Activated CD4-positive, alpha-beta T cell treated with anti-CD3 and anti-CD28 coated beads, Interleukin-2, amount 50 U/mL, for 48 hours (primary cell): ENCODE results near the gene SH2B2.

Source experiments
- DNase-seq, 2 experiments: peaks; one replicate each; pipeline ENCODE4 v3.0.0-alpha.2; 2020

SH2B2 gene

DNA sequence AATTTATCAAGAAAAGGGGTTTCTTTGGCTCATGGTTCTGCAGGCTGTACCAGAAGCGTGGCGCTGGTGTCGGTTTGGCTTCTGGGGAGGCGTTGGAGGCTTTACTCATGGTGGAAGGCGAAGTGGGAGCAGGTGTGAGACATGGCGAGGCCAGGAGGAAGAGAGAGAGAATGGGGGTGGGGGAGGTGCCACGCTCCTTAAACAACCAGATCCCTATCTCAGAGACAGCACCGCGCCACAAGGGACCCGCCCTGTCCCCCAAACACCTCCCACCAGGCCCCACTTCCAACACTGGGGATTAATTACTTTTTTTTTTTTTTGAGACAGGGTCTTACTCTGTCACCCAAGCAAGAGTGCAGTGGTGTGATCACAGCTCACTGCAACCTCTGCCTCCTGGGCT lies 18.0 kb upstream of the SH2B2 start:
- DNase-seq = no peak

DNA sequence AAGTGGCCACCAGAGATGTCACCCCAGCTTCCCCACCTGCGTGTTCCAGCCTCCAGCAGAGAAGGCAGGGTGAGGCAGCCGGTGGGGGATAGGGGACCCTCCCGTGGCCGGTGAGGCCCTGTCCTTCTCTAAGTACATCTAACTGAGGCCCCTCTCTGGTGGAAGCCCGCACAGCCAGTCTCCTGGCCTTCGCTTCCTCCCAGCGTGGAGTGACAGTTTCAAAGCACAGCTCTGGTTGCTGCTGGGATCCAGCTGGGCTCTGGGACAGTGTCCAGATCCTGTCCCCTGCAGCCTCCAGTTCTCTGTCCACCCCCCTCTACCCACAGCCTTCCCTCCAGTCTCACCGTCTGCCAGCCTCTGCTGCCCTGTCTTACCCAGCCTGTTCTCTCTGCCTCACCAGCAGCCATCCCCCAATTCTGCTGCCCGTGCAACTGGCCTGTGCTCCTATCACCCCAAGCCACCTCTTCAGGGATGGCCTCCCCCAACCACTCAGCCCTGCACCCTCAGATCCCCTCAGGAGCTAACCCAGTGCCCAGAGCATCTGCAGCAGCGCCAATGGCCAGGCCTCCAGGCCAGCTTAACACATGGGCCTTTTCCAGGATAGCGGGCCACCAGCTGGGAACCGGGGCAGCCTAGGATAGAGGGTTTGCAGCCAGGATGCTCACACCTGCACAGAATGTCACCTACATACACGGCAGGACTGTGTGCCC lies 16.3 kb upstream of the SH2B2 start:
- no peak for DNase-seq

DNA sequence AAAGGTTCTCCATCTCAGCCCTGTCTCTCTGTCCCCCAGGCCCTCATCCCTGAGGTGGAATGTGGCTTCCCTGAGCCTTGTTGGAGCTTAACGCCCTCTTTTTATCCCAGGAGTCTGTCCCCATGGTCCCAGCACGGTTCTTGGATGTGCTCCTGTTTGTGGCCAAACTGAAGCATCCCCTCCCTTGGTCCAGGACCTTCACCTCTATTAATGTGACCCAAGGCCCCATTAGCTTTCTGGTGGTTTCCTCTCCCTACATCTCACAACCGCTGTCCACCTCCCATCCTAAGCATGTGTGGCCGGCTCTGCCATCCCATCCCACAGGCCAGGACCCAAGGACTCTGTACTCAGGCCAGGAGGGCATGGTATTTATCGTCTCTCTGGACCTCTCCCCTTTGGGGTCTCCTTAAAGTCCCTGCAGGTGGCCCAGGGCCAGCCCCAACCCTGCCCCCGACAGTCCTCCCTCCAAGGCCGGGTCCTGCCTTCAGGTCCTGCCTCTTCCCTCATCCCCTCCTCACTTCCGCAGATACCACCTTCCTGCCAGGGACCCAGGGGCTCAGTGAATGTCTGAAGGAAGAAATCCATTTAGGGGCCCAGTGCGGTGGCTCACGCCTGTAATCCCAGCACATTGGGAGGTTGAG lies 15.4 kb upstream of the SH2B2 start:
- no peak for DNase-seq

DNA sequence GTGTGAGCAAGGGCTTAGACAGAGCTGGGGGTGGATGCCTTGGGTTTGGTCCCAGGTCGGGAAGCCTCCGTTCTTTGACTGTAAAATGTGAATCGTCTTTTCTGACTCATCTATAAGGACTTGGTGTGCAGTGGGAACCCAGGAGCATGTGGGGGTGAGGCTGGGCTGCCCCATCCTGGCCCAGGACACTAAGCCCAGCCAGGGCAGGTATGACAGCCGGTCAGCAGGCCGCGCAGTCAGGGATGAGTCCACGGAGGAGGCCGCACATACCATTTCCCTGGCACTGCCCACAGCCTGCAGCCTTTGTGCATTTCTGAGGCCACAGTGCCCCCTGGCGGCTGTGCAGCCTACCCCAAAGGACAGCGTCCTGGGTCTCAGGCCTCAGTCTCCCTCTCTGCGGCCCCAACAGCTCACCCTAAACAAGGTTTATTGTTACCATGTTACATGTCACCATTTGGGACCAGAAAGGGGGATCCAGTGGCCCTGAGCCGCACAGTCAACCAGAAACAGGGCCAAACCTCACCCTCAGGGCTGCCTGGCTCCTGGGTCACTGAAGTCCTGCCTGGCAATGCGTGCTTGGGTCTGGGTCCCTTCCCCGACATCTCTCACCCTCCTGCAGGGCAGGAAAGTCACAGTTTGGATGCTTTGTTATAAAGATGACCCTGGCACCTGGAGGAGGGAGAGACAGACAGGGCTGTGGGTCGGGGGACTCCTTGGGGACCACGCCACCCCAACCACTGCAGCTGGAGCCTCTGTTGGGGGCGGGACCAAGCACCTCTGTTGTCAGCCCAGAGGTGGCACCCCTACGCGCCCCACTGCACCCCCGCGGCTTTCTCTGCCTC lies 14.4 kb upstream of the SH2B2 start:
- DNase-seq = peak; percentile 83

- no peak for DNase-seq
Observed at GRCh38 chr7:102272917-102273748, 13.5 kb upstream of the SH2B2 start.

DNA sequence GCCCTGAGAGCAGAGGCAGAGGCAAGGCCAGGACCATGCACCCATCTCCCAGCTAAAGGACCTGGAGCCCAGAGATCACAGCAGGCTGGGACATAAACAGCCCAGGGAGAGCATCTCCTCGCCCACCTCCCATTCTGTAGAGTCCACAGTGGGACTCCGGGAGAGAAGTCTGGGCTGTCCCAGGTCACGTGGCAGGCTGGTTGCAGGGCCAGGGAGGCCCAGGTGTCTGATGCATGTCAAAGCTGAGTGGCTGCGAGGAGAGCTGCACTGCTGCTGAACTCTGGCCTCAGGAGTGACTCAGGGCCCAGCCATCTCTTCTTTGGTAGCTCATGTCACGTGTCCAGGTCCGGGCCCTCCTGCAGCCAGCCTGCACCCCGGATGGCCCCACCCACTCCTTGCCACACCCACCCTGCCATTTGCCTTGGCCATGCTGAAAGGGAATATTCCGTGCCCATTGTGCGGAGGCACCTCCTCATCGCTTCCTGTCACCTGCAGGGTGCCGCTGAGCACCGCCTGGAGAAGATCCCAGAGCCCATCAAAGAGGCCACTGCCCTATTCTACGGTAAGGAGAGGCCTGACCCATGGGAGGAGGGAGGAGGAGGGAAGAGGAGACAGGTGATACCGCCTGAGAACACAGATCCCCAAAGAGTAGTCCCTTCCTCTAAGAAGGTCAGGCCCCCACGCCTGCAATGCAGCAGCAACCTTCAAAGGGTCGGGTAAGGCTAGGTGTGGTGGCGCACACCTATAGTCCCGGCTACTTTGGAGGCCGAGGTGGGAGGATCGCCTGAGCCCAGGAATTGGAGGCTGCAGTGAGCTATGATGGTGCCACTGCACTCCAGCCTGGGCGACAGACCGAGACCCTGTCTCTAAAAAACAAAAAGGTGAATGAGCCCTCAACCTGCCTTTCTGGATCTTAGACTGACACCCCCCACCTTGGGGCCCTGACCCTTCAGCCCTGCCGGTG lies 12.6 kb upstream of the SH2B2 start:
- DNase-seq = no peak

DNA sequence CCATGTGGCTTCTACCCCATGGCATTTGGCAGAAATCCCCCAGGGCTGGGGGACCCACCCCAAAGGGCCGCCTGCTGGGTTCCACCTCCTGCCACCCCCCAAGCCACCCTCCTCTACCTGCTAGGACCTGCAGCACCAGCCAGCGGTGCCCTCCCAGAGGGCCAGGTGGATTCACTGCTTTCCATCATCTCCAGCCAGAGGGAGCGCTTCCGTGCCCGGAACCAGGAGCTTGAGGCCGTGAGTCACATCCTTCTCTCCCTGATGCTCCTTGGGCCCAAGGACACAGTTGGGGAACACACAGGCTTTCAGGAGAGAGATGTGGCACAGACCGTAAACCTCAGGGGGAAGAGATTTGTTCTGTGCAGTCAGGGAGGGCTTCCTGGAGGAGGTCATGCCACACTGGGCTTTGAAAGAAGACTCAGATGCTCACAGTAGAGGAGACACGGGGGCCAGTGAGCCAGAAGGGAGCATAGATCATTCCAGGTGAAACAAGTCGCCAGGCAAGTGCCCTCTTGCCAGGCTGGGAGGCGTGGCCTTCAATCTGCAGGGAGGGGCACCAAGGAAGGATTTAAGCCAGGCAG lies 11.5 kb upstream of the SH2B2 start:
- DNase-seq = no peak

DNA sequence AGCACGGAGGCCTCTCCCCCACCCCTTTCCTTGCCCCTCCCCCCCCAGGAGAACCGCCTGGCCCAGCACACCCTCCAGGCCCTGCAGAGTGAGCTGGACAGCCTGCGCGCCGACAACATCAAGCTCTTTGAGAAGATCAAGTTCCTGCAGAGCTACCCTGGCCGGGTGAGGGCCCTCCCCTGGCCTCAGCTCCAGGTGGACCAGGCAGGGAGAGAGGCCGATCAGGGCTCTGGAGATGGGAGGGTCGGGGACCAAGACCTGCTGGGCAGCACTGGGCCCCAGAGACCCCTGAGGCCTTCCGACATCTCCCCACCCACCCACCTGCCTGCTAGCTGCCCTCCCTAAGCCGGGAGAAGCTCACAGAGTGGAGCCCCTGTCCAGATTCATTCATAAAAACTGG lies 8.8 kb upstream of the SH2B2 start:
- no peak for DNase-seq

GRCh38 chr7:102279537-102280400 lies 6.9 kb upstream of the SH2B2 start:
- DNase-seq = peak; percentile 54 to 62

- DNase-seq = no peak
Observed at GRCh38 chr7:102280521-102280920, 6.1 kb upstream of the SH2B2 start.

GRCh38 chr7:102281785-102282184 lies 4.9 kb upstream of the SH2B2 start:
- DNase-seq = no peak

DNA sequence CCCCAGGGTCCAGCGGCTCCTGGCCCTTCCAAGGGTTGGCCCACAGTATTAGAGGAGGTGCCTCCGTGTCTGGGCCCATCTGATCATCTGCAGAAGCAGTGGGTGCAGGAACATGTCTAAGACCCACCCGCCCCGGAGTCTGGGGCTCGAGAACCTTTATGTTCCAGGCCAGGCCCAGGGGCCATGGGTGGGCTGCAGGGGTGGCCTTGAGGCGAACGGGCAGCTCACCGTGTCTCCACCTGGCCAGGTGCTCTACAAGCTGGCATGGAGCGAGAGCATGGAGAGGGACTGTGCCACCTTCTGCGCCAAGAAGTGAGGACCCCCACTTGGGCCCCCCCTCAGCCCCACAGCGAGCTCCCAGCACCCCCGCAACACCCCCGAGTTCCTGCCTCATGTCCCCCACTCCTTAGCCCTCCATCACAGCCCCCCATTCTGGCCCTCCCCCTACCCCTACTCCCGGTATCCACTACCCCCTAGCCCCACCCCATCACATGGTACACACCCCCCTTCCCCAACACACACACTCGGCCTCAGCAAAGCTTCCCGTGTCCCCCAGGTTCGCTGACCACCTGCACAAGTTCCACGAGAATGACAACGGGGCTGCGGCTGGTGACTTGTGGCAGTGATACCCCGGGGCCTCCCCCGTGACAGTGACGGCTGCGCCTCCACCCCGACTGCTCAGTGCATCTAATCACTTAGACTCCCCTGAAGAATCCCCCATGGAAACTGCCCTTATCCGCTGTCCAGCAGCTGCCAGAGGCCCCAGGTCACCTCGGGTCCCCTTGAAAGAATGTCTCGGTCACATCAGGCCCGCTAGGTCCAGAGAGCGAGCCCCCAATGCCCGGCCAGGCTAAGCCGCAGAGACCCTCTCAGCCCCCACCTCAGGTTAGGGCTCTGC lies 4.0 kb upstream of the SH2B2 start:
- no peak for DNase-seq

- no peak for DNase-seq
Observed at GRCh38 chr7:102283477-102284189, 3.0 kb upstream of the SH2B2 start.

GRCh38 chr7:102284399-102284798 lies 2.3 kb upstream of the SH2B2 start:
- DNase-seq = peak; percentile 25 to 34

GRCh38 chr7:102284891-102285539 lies 1.7 kb upstream of the SH2B2 start:
- DNase-seq = peak; percentile 10 to 14

- peak in 1 of 2 experiments; percentile 11 for DNase-seq
Observed at GRCh38 chr7:102285540-102286236, 980 bp upstream of the SH2B2 start.
